ENCODE data around the gene SPDYE6. TPM values are rescaled to one million over a fixed set of nuclear protein-coding genes. Genes with fewer than 3 reads are reported as not detected.

SPDYE6 gene
- total RNA-seq, 1 donor = not detected

GRCh38 chr7:102323914-102324195 is 32.4 kb downstream of the SPDYE6 start:
- Histone ChIP-seq H2AFZ (ENCODE audit: low read length) (no peak overlapping the region), H3K9me3 (ENCODE audit: low read depth, low read length) (no peaks in the 10 kb centered on the region), H4K20me1 (ENCODE audit: insufficient read depth, low read length) (no peaks in the 10 kb centered on the region), H3K27me3 (ENCODE audit: insufficient read depth, low read length) (peaks cover 17% of the 10 kb centered on the region), H3K4me3 (ENCODE audit: insufficient read depth, low read length) (no peak overlapping the region), H3K4me2 (ENCODE audit: insufficient read depth, low read length) (no peak overlapping the region), H3K79me2 (ENCODE audit: insufficient read depth, low read length) (no peaks in the 10 kb centered on the region), H3K4me1 (ENCODE audit: insufficient read depth, low read length) (no peaks in the 10 kb centered on the region), H3K36me3 (ENCODE audit: insufficient read depth, low read length) (no peaks in the 10 kb centered on the region), H3K27ac (ENCODE audit: low read depth, low read length) (no peak overlapping the region)
- no peak for TF ChIP-seq CTCF (IDR thresholded peaks at IDR 0.05; ENCODE audit: extremely low read depth, low read depth, low read length)
- DNase-seq (ENCODE audit: insufficient read length, low spot score, missing footprints) = no peak

GRCh38 chr7:102322202-102322715 is 34.0 kb downstream of the SPDYE6 start:
- Histone ChIP-seq H3K36me3 (ENCODE audit: insufficient read depth, low read length) (no peaks in the 10 kb centered on the region), H3K4me3 (ENCODE audit: insufficient read depth, low read length) (no peak overlapping the region), H3K9me3 (ENCODE audit: low read depth, low read length) (no peaks in the 10 kb centered on the region), H3K27me3 (ENCODE audit: insufficient read depth, low read length) (peaks cover 10% of the 10 kb centered on the region), H2AFZ (ENCODE audit: low read length) (no peak overlapping the region), H3K27ac (ENCODE audit: low read depth, low read length) (no peak overlapping the region), H3K4me1 (ENCODE audit: insufficient read depth, low read length) (no peaks in the 10 kb centered on the region), H3K4me2 (ENCODE audit: insufficient read depth, low read length) (no peak overlapping the region), H3K79me2 (ENCODE audit: insufficient read depth, low read length) (no peaks in the 10 kb centered on the region), H4K20me1 (ENCODE audit: insufficient read depth, low read length) (no peaks in the 10 kb centered on the region)
- TF ChIP-seq CTCF (IDR thresholded peaks at IDR 0.05; ENCODE audit: extremely low read depth, low read depth, low read length) = no peak
- peak; percentile 55 for DNase-seq (ENCODE audit: insufficient read length, low spot score, missing footprints)

- H2AFZ ChIP-seq (ENCODE audit: low read length) = no peak overlapping the region
Observed at GRCh38 chr7:102321351-102322201, 34.7 kb downstream of the SPDYE6 start.

More at GRCh38 chr7:102321351-102322201, 34.7 kb downstream of the SPDYE6 start:
- Histone ChIP-seq H3K4me1 (ENCODE audit: insufficient read depth, low read length) (no peaks in the 10 kb centered on the region), H3K4me2 (ENCODE audit: insufficient read depth, low read length) (no peak overlapping the region), H3K4me3 (ENCODE audit: insufficient read depth, low read length) (no peak overlapping the region), H3K36me3 (ENCODE audit: insufficient read depth, low read length) (no peaks in the 10 kb centered on the region), H4K20me1 (ENCODE audit: insufficient read depth, low read length) (no peaks in the 10 kb centered on the region), H3K79me2 (ENCODE audit: insufficient read depth, low read length) (no peaks in the 10 kb centered on the region), H3K9me3 (ENCODE audit: low read depth, low read length) (no peaks in the 10 kb centered on the region), H3K27me3 (ENCODE audit: insufficient read depth, low read length) (peaks cover 5% of the 10 kb centered on the region), H3K27ac (ENCODE audit: low read depth, low read length) (no peak overlapping the region)
- DNase-seq (ENCODE audit: insufficient read length, low spot score, missing footprints) = peak; percentile 91
- TF ChIP-seq CTCF (IDR thresholded peaks at IDR 0.05; ENCODE audit: extremely low read depth, low read depth, low read length) = no peak
